Measurements from ENCODE around the gene PC. TPM values are rescaled to one million over a fixed set of nuclear protein-coding genes. Genes with fewer than 3 reads are reported as not detected.
"Not testable (repeated sequence)": the region's sequence is repeated elsewhere in the genome, so short reads cannot be mapped to it uniquely, and the experiment has no call there.

Gene PC
- total RNA-seq, 4 donors from 2014 or later: 13.1 to 67.6 (median 32.1) TPM

DNA sequence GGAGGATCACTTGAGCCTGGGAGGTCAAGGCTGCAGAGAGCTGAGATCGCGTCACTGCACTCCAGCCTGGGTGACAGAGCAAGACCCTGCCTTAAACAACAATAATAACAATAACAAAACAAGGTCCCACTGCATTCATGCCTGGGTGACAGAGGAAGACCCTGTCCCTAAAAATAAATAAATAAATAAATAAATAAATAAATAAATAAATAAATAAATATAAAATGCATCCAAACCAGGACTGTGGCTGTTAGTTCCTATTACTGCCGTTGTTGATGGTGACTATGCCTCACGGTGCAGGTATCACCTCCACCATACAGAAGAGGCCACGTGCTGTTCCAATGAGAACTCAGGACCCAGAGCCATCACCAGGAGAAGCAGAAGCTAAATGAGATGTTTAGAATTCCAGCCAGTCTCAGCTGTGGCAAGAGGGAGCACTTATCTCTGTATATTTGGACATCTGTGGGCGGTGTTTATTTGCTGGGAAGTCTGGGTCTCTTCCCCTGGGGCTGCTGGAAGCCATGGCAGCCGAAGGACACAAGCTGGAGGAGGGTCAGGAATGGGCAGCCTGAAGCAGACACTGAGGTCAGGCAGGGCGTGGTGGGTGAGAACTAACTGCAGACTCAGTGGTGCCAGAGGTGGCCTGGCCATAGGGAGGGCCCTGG is 38.6 kb upstream of the PC start:
- Histone ChIP-seq H3K4me1 (no peaks in the 10 kb centered on the region), H3K9me3 (no peaks in the 10 kb centered on the region), H3K4me3 (no peak overlapping the region), H3K27ac (no peak overlapping the region), H3K27me3 (no peaks in the 10 kb centered on the region), H3K36me3 (no peaks in the 10 kb centered on the region)
- ATAC-seq (no peak), DNase-seq (no peak)
- intact Hi-C loops (cut with DNase I; ENCODE audit: low total_unique reads): no loop called here
- TF ChIP-seq CTCF (IDR thresholded peaks at IDR 0.05 in 4 of 5, conservative IDR thresholded peaks at IDR 0.05 in 1 of 5) (no peak), POLR2A (IDR thresholded peaks at IDR 0.05) (no peak)
- in situ Hi-C loops (cut with MboI; ENCODE audit: low sequenced_read_pairs in 4 of 4): no loop called here

- H3K36me3 ChIP-seq: no peaks in the 10 kb centered on the region
- H3K4me1 ChIP-seq: no peaks in the 10 kb centered on the region
- H3K4me3 ChIP-seq: no peak overlapping the region
- in situ Hi-C loops (cut with MboI; ENCODE audit: low sequenced_read_pairs in 4 of 4) (no loop called here), intact Hi-C loops (cut with DNase I; ENCODE audit: low total_unique reads) (no loop called here)
- no peak for TF ChIP-seq POLR2A (IDR thresholded peaks at IDR 0.05)
- no peak for TF ChIP-seq CTCF (IDR thresholded peaks at IDR 0.05 in 4 of 5, conservative IDR thresholded peaks at IDR 0.05 in 1 of 5)
- no peaks in the 10 kb centered on the region for H3K27me3 ChIP-seq
- no peak overlapping the region for H3K27ac ChIP-seq
- no peak for DNase-seq
- no peaks in the 10 kb centered on the region for H3K9me3 ChIP-seq
- ATAC-seq: no peak
These were observed 33.9 kb upstream of the PC start for GRCh38 chr11:66992041-66992440.

GRCh38 chr11:66989360-66989759 is 31.2 kb upstream of the PC start:
- H3K9me3 ChIP-seq; H3K27me3 ChIP-seq; H3K36me3 ChIP-seq; DNase-seq; in situ Hi-C loops (cut with MboI; ENCODE audit: low sequenced_read_pairs in 4 of 4); H3K27ac ChIP-seq; intact Hi-C loops (cut with DNase I; ENCODE audit: low total_unique reads); H3K4me3 ChIP-seq; ATAC-seq: not testable (repeated sequence)
- H3K4me1 ChIP-seq: peaks cover 13 to 17% of the 10 kb centered on the region in 2 donors

- H3K36me3 ChIP-seq; H3K27ac ChIP-seq; intact Hi-C loops (cut with DNase I; ENCODE audit: low total_unique reads); ATAC-seq; DNase-seq; H3K9me3 ChIP-seq; in situ Hi-C loops (cut with MboI; ENCODE audit: low sequenced_read_pairs in 4 of 4); H3K27me3 ChIP-seq; H3K4me3 ChIP-seq: not testable (repeated sequence)
- H3K4me1 ChIP-seq: peaks cover 13 to 17% of the 10 kb centered on the region in 2 donors
These were observed 30.6 kb upstream of the PC start for GRCh38 chr11:66988741-66989140.

- DNase-seq (no peak), ATAC-seq (no peak)
- no peaks in the 10 kb centered on the region for H3K36me3 ChIP-seq
- in situ Hi-C loops (cut with MboI; ENCODE audit: low sequenced_read_pairs in 4 of 4): no loop called here
- no peaks in the 10 kb centered on the region for H3K9me3 ChIP-seq
- H3K27me3 ChIP-seq: no peaks in the 10 kb centered on the region
- intact Hi-C loops (cut with DNase I; ENCODE audit: low total_unique reads): no loop called here
- H3K27ac ChIP-seq: no peak overlapping the region
- TF ChIP-seq CTCF (IDR thresholded peaks at IDR 0.05 in 4 of 5, conservative IDR thresholded peaks at IDR 0.05 in 1 of 5): no peak
- TF ChIP-seq POLR2A (IDR thresholded peaks at IDR 0.05): no peak
- peaks cover 13 to 17% of the 10 kb centered on the region in 2 donors for H3K4me1 ChIP-seq
- H3K4me3 ChIP-seq: no peak overlapping the region
These were observed 29.9 kb upstream of the PC start for GRCh38 chr11:66987924-66988637.

Measured in gastrocnemius medialis (tissue), 4 donors.